GM12875 (cell line): ENCODE data around the gene ZKSCAN2.

ENCODE experiments used
- H3K4me3 ChIP-seq: one replicate; pipeline ENCODE4 v1.5.1; 2011; ENCODE audit warnings: low read depth, low read length, control low read depth
- TF ChIP-seq, protein P1 (sequence below): IDR thresholded peaks from 2 replicates; pipeline ENCODE4 v1.5.1; 2011; ENCODE audit warnings: low read depth, mild to moderate bottlenecking, control low read depth, inconsistent platforms, low read length, moderate library complexity, borderline replicate concordance; ENCODE audit not compliant: insufficient read depth

The ZKSCAN2 gene

DNA sequence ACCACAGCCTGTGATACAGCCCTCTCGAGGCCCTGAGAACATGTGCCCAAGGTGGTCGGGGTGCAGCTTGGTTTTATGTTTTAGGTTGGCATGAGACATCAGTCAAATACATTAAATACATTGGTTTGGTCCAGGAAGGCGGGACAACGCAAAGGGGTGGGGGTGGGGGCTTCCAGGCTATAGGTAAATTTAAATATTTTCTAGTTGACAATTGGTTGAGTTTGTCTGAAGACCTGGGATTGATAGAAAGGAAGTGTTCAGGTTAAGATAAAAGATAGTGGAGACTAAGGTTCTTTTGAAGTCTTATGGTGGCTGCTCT lies 1.2 kb upstream of the ZKSCAN2 start:
- peak overlapping the region; percentile 92 for H3K4me3 ChIP-seq
- TF ChIP-seq, protein P1, sequence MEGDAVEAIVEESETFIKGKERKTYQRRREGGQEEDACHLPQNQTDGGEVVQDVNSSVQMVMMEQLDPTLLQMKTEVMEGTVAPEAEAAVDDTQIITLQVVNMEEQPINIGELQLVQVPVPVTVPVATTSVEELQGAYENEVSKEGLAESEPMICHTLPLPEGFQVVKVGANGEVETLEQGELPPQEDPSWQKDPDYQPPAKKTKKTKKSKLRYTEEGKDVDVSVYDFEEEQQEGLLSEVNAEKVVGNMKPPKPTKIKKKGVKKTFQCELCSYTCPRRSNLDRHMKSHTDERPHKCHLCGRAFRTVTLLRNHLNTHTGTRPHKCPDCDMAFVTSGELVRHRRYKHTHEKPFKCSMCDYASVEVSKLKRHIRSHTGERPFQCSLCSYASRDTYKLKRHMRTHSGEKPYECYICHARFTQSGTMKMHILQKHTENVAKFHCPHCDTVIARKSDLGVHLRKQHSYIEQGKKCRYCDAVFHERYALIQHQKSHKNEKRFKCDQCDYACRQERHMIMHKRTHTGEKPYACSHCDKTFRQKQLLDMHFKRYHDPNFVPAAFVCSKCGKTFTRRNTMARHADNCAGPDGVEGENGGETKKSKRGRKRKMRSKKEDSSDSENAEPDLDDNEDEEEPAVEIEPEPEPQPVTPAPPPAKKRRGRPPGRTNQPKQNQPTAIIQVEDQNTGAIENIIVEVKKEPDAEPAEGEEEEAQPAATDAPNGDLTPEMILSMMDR: no peak

DNA sequence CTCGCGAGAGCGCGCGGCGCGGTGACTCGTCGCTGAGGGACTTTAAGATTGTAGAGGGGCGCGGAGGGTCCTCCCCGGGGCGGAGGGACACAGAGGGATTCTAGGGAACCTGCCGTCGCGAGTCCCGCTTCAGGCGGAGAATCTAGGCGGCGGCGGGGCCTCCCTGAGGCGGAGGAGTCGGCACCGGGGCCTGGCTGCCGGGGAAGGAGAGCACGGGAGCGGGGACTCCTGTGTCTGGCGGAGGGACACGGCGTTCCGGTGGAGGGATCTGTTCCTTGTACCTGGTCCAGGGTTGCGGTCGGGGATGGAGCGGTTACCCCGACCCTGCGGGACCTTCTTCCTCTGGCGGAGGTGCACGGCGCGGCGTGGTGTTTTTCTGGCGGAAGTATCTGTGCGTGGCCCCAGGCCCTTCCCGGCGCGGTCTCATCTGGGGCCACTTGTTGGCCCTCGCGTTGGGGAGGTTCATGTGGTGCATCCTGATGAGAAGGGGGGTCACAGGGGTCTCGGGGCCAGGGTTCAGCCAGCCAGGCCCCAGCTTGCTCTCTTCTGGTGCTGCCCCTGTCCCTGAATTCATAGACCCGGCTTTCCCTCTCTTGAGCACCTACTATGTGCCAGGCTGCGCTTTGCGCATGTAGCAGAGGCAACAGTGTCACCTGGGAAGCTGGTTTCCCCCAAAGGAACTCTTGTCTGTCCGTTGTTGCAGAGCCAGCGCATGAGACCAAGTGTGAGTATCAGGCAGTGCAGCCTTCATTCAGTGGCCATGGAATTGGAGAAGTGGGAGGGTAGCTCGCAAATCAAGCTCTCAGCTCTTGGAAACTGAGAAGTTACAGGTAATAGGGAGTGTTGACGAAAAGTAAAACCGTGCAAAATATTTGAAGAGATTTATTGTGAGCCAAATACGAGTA lies 563 bp upstream of the ZKSCAN2 start:
- TF ChIP-seq, protein P1: no peak
- H3K4me3 ChIP-seq: peak overlapping the region; percentile 92

DNA sequence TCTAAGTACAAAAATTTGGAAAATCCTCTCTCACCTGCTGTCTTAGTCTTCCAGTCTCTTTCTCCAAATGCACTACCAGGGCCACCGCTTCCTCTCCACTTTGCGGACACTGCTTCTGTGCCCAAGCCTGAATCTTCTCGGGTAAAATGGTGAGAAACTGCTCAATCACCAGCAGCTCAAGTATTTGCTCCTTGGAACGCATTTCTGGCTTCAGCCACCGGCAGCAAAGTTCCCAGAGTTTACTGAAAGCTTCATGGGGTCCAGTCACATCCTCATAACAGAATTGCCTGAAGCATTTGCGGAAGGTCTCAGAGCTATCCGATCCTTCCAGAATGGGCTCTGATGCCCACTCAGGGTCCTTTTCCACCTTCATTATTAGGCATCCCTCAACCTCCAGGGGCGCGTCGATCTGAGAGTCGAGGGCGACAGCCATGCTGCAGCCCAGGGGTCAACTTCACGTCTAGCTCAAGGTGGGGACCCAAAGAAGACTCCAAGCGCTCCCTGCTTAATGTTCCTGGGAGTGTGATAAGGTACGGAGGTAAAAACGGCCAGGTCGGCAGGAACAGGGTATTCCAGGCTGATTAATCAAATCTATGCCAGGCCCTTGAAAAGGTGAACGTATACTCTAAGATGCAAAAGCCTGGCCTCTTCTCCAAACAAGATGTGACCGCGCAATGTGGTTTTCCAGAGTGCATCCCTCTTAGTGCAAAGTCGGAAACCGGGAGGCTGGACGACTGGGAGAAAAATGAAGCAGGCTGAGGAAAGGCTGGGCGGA lies 763 bp downstream of the ZKSCAN2 start:
- peak overlapping the region; percentile 92 for H3K4me3 ChIP-seq
- TF ChIP-seq, protein P1: 0 out of 2 replicates have a peak, but pooled peaks have one; percentile 7

DNA sequence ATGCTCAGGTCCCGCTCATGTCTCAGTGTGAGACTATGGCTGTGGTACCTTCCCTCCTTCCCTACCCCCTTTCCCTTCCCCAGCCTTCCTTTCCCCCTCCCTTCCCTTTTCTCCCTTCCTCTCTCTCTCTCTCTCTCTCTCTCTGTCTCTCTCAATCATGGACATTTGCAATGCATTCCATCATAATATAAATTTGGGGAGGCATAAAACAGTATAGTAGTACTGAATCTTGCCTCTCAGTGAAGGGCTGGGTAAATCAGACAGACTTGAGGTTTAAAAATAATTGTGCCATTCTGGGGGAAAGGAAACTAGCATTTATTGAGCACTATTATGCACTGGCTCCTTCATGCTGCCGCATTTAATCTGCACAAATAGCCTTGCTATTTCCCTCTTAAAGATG lies 4.3 kb downstream of the ZKSCAN2 start:
- H3K4me3 ChIP-seq: no peak overlapping the region
- TF ChIP-seq, protein P1: no peak

DNA sequence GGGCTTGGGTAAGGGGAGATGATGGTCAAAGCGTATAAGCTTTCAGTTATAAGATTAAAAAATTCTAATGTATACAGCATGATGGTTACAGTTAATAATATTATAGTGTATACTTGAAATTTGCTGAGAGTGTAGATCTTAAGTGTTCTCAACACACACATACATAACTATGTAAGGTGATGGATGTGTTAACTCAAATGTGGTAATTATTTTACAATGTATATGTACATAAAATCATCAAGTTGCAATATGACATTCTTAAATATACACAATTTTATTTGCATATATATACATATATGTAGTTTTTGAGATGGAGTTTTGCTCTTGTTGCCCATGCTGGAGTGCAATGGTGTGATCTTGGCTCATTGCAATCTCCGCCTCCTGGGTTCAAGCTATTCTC lies 7.2 kb downstream of the ZKSCAN2 start:
- no peak overlapping the region for H3K4me3 ChIP-seq
- TF ChIP-seq, protein P1: no peak

DNA sequence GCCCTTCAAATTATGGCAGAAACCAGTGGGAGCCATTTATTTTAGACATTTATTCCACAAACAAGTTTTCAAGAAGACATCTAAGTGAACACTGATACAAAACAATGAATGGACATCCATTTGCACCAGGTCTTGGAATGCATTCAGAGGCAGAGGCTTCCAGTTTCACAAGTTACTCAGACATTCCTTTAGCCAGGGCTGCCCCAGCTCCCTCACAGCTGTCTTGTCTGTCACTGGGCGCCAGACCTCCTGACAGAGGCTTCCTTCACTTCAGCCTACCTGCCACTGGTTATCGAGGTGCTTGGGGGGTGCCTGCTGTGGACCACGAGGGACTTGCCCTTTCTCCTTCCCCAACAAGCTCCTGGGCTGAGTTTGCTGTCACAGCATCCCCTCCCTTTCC lies 21.7 kb downstream of the ZKSCAN2 start:
- TF ChIP-seq, protein P1: no peak
- H3K4me3 ChIP-seq: no peak overlapping the region

DNA sequence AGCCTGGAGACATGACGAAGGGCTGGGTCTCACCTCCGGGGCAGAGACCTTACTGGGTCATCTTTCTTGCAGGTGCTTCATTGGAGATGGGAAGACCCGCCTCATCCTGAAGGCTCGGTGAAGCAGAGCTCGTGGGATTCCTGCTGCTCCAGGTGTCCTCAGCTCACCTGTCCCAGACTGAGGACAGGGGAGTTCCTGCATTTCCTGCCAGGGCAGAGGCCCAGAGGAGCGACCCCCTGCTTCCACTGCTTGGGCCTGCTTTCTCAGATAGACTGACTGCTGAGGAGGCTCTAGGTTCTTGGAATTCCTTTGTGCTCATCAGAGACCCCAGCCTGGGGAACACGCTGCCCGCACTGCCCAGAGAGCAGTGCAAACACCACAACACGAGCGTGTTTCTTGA lies 29.3 kb downstream of the ZKSCAN2 start:
- TF ChIP-seq, protein P1: no peak
- no peak overlapping the region for H3K4me3 ChIP-seq
